CD4-positive, alpha-beta T cell treated with Interleukin-10 for 1 hour (primary cell): ENCODE results near the gene WDR64.
A peak's percentile ranks its signal among the peaks of the same experiment; 100 is the strongest.
"Not testable (repeated sequence)": the region's sequence is repeated elsewhere in the genome, so short reads cannot be mapped to it uniquely, and the experiment has no call there.

ENCODE experiments used
- DNase-seq: peaks from one replicate; pipeline ENCODE4 v3.0.0-alpha.2; 2020

WDR64 gene

GRCh38 chr1:241632987-241633386, 19.1 kb upstream of the WDR64 start:
- DNase-seq, result no peak

GRCh38 chr1:241635556-241636152, 16.4 kb upstream of the WDR64 start:
- no peak for DNase-seq

- no peak for DNase-seq
Measured at GRCh38 chr1:241636291-241636690, 15.8 kb upstream of the WDR64 start.

GRCh38 chr1:241637046-241637590, 15.0 kb upstream of the WDR64 start:
- DNase-seq, result no peak

- no peak for DNase-seq
Measured at GRCh38 chr1:241637604-241638003, 14.5 kb upstream of the WDR64 start.

- DNase-seq, result no peak
Measured at GRCh38 chr1:241638099-241638682, 13.9 kb upstream of the WDR64 start.

GRCh38 chr1:241638909-241639622, 13.0 kb upstream of the WDR64 start:
- DNase-seq, result peak; percentile 11

- no peak for DNase-seq
Measured at GRCh38 chr1:241639623-241640148, 12.4 kb upstream of the WDR64 start.

- DNase-seq, result peak; percentile 93
Measured at GRCh38 chr1:241640149-241640866, 11.8 kb upstream of the WDR64 start, which contains the start of the genes CHML and OPN3. TSS of gene CHML (minus strand) at chr1:241640369. CDS start at chr1:241635766, 4,603 bp downstream. TSS of gene OPN3 (minus strand) at chr1:241640369. CDS start at chr1:241640254, 115 bp downstream.

GRCh38 chr1:241640867-241641622, 11.0 kb upstream of the WDR64 start:
- DNase-seq, result peak; percentile 3

- DNase-seq, result no peak
Measured at GRCh38 chr1:241641773-241642592, 10.1 kb upstream of the WDR64 start.

GRCh38 chr1:241642593-241642944, 9.5 kb upstream of the WDR64 start:
- DNase-seq, result no peak

- DNase-seq, result no peak
Measured at GRCh38 chr1:241644259-241644658, 7.8 kb upstream of the WDR64 start.

- DNase-seq, result no peak
Measured at GRCh38 chr1:241645199-241645598, 6.9 kb upstream of the WDR64 start.

GRCh38 chr1:241646201-241646600, 5.9 kb upstream of the WDR64 start:
- DNase-seq, result no peak

- no peak for DNase-seq
Measured at GRCh38 chr1:241647658-241648057, 4.4 kb upstream of the WDR64 start.

- DNase-seq, result no peak
Measured at GRCh38 chr1:241648159-241648558, 3.9 kb upstream of the WDR64 start.

- DNase-seq, result no peak
Measured at GRCh38 chr1:241654019-241654418, 1.9 kb downstream of the WDR64 start.

- no peak for DNase-seq
Measured at GRCh38 chr1:241654641-241655040, 2.6 kb downstream of the WDR64 start.

GRCh38 chr1:241658081-241658793, 6.2 kb downstream of the WDR64 start:
- DNase-seq, result no peak

- DNase-seq, result not testable (repeated sequence)
Measured at GRCh38 chr1:241659016-241659415, 6.9 kb downstream of the WDR64 start.
